Mammary epithelial cell (primary cell): ENCODE measurements around the gene CORO2A.

Source experiments
- CTCF ChIP-seq, 2 donors: IDR thresholded peaks in 1 of 2; conservative IDR thresholded peaks in 1 of 2; 2 replicates each; pipeline ENCODE4 v1.5.1; 2011 to 2012; ENCODE audit warnings: inconsistent platforms in 2 of 2, low read length in 2 of 2, mild to moderate bottlenecking in 2 of 2, control low read depth in 1 of 2, low read depth in 1 of 2; ENCODE audit not compliant: insufficient read depth in 1 of 2; ENCODE audit errors: extremely low read depth in 1 of 2
- EZH2 ChIP-seq: IDR thresholded peaks from 2 replicates; pipeline ENCODE4 v1.6.1; 2012; ENCODE audit warnings: low read length, inconsistent platforms, borderline replicate concordance

GRCh38 chr9:98210435-98210834, 18.0 kb upstream of the CORO2A start:
- TF ChIP-seq CTCF (conservative IDR thresholded peaks at IDR 0.05 in 1 of 2, IDR thresholded peaks at IDR 0.05 in 1 of 2; ENCODE audit: extremely low read depth in 1 of 2, insufficient read depth in 1 of 2, low read depth in 1 of 2, low read length in 2 of 2) (no peak), EZH2 (no peak)
